ENCODE results near the gene ZNF823. TPM values are rescaled to one million over a fixed set of nuclear protein-coding genes. Genes with fewer than 3 reads are reported as not detected.
A peak's percentile ranks its signal among the peaks of the same experiment; 100 is the strongest.

Gene ZNF823
- total and polyA plus RNA-seq, 2 of the 13 experiments (the other 11 are each of a cell fraction or from before 2014, with no cell fraction given), result 5.7 to 11.7 TPM

- TF ChIP-seq ARID5B (CRISPR knock-in tag; IDR thresholded peaks at IDR 0.05) (0 out of 2 replicates have a peak, but pooled peaks have one; percentile 55), ZC3H4 (CRISPR knock-in tag; IDR thresholded peaks at IDR 0.05; ENCODE audit: borderline replicate concordance) (no peak), POGZ (CRISPR knock-in tag; IDR thresholded peaks at IDR 0.05) (peak; percentile 39), GPN1 (CRISPR knock-in tag; IDR thresholded peaks at IDR 0.05; ENCODE audit: borderline replicate concordance) (no peak), DZIP1 (CRISPR knock-in tag; IDR thresholded peaks at IDR 0.05) (0 out of 2 replicates have a peak, but pooled peaks have one; percentile 39), SP140L (CRISPR knock-in tag; IDR thresholded peaks at IDR 0.05; ENCODE audit: borderline replicate concordance) (no peak), ZNF782 (CRISPR knock-in tag; IDR thresholded peaks at IDR 0.05; ENCODE audit: borderline replicate concordance) (peak; percentile 57; the same call in 1 of the 2 replicates), PBX3 (CRISPR knock-in tag; IDR thresholded peaks at IDR 0.05; ENCODE audit: borderline replicate concordance) (0 out of 2 replicates have a peak, but pooled peaks have one; percentile 46), THRA (CRISPR knock-in tag; IDR thresholded peaks at IDR 0.05; ENCODE audit: borderline replicate concordance) (no peak), LCORL (IDR thresholded peaks at IDR 0.05) (no peak), LCORL (CRISPR knock-in tag; IDR thresholded peaks at IDR 0.05) (0 out of 2 replicates have a peak, but pooled peaks have one; percentile 13), ZNF446 (CRISPR knock-in tag; IDR thresholded peaks at IDR 0.05) (no peak), SOX5 (CRISPR knock-in tag; IDR thresholded peaks at IDR 0.05; ENCODE audit: borderline replicate concordance) (no peak), ZSCAN5A (CRISPR knock-in tag; IDR thresholded peaks at IDR 0.05; ENCODE audit: borderline replicate concordance) (peak; percentile 52; the same call in 1 of the 2 replicates), ZBTB7A (CRISPR knock-in tag; IDR thresholded peaks at IDR 0.05) (no peak; the same call in 1 of the 2 replicates), ARNT2 (CRISPR knock-in tag; IDR thresholded peaks at IDR 0.05; ENCODE audit: low read depth) (peak; percentile 62; the same call in 1 of the 2 replicates), DMAP1 (CRISPR knock-in tag; IDR thresholded peaks at IDR 0.05) (0 out of 2 replicates have a peak, but pooled peaks have one; percentile 30)
These were observed 28.1 kb upstream of the ZNF823 start, which contains the start of gene ZNF441 (continued) for GRCh38 chr19:11766597-11767591.
